Activated CD4-positive, alpha-beta T cell treated with anti-CD3 and anti-CD28 coated beads, Interleukin-2, Interleukin-6, amounts not matched to agents 100 ng/mL and 50 ng/mL, durations not matched to agents 16 hours and 8 hours (primary cell): Measurements from ENCODE around the gene ANXA4.

Experiments used
- DNase-seq: peaks from one replicate; pipeline ENCODE4 v3.0.0-alpha.2; 2020

Gene ANXA4

GRCh38 chr2:69863298-69863697, 121.4 kb downstream of the ANXA4 start:
- DNase-seq: no peak
